GM23338 (cell line): ENCODE measurements around the gene CCDC63.

Source experiments
- EZH2 ChIP-seq: fragments of 200-600 bp; sonication (generic); IDR thresholded peaks from one replicate; pipeline ENCODE4 v1.8.0; 2017; ENCODE audit warnings: antibody characterized with exemption, mild to moderate bottlenecking, low read depth; ENCODE audit not compliant: unreplicated experiment
- TF ChIP-seq, protein P1 (sequence below), 2 experiments: fragments of 200-600 bp in 1 of 2; sonication (generic) in 1 of 2; conservative IDR thresholded peaks; 2 replicates each; pipeline versions ENCODE4 v1.5.1 to v1.6.1; 2016 to 2017; ENCODE audit warnings: antibody characterized with exemption in 2 of 2, low read depth in 2 of 2, mild to moderate bottlenecking in 2 of 2, moderate library complexity in 1 of 2

DNA sequence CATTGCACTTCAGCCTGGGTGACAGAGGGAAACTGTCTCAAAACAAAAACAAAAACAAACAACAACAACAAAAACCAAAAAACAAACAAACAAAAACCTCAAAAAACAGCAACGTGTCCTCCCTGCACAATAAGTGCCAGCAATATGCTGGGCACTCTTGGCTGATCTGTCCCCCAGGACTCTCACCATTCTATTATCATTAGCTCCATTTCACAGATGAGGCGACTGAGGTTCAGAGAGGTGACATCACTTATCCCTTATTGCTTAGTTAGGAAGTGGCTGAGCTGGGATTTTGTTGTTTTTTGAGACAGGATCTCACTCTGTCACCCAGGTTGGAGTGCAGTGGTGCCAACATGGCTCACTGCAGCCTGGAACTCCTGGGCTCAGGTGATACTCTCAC, 33.0 kb upstream of the CCDC63 start:
- no peak for TF ChIP-seq EZH2
- TF ChIP-seq, protein P1, sequence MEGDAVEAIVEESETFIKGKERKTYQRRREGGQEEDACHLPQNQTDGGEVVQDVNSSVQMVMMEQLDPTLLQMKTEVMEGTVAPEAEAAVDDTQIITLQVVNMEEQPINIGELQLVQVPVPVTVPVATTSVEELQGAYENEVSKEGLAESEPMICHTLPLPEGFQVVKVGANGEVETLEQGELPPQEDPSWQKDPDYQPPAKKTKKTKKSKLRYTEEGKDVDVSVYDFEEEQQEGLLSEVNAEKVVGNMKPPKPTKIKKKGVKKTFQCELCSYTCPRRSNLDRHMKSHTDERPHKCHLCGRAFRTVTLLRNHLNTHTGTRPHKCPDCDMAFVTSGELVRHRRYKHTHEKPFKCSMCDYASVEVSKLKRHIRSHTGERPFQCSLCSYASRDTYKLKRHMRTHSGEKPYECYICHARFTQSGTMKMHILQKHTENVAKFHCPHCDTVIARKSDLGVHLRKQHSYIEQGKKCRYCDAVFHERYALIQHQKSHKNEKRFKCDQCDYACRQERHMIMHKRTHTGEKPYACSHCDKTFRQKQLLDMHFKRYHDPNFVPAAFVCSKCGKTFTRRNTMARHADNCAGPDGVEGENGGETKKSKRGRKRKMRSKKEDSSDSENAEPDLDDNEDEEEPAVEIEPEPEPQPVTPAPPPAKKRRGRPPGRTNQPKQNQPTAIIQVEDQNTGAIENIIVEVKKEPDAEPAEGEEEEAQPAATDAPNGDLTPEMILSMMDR (conservative IDR thresholded peaks at IDR 0.05; ENCODE audit: low read depth in 2 of 2): no peak
